ENCODE data around the gene TCEAL4. TPM values are rescaled to one million over a fixed set of nuclear protein-coding genes. Genes with fewer than 3 reads are reported as not detected.
A peak's percentile ranks its signal among the peaks of the same experiment; 100 is the strongest.

The TCEAL4 gene
- polyA plus RNA-seq (ENCODE audit: insufficient read length), result 78.0 TPM

- DNase-seq (ENCODE audit: low read depth), result no peak
Measured at GRCh38 chrX:103585411-103586313, at the start of gene TCEAL4. Gene TCEAL4 (plus strand): TSS chrX:103585515. CDS start chrX:103586676, 1,161 bp downstream.

GRCh38 chrX:103536071-103536470 is 49.2 kb upstream of the TCEAL4 start:
- DNase-seq (ENCODE audit: low read depth), result no peak

GRCh38 chrX:103536732-103537131 is 48.6 kb upstream of the TCEAL4 start:
- no peak for DNase-seq (ENCODE audit: low read depth)

- no peak for DNase-seq (ENCODE audit: low read depth)
Measured at GRCh38 chrX:103537871-103538387, 47.4 kb upstream of the TCEAL4 start.

GRCh38 chrX:103538728-103539127 is 46.6 kb upstream of the TCEAL4 start:
- DNase-seq (ENCODE audit: low read depth), result no peak

- no peak for DNase-seq (ENCODE audit: low read depth)
Measured at GRCh38 chrX:103539695-103540094, 45.6 kb upstream of the TCEAL4 start.

GRCh38 chrX:103540145-103540544 is 45.2 kb upstream of the TCEAL4 start:
- DNase-seq (ENCODE audit: low read depth), result no peak

GRCh38 chrX:103549916-103550315 is 35.4 kb upstream of the TCEAL4 start:
- DNase-seq (ENCODE audit: low read depth), result no peak

GRCh38 chrX:103550415-103551051 is 34.8 kb upstream of the TCEAL4 start:
- no peak for DNase-seq (ENCODE audit: low read depth)

- no peak for DNase-seq (ENCODE audit: low read depth)
Measured at GRCh38 chrX:103552236-103552635, 33.1 kb upstream of the TCEAL4 start.

GRCh38 chrX:103554687-103555424 is 30.5 kb upstream of the TCEAL4 start:
- peak; percentile 45 for DNase-seq (ENCODE audit: low read depth)

- DNase-seq (ENCODE audit: low read depth), result no peak
Measured at GRCh38 chrX:103556963-103557612, 28.2 kb upstream of the TCEAL4 start.

- DNase-seq (ENCODE audit: low read depth), result no peak
Measured at GRCh38 chrX:103560256-103560655, 25.1 kb upstream of the TCEAL4 start.

GRCh38 chrX:103562801-103563200 is 22.5 kb upstream of the TCEAL4 start:
- DNase-seq (ENCODE audit: low read depth), result no peak

GRCh38 chrX:103565197-103565596 is 20.1 kb upstream of the TCEAL4 start:
- DNase-seq (ENCODE audit: low read depth), result no peak

GRCh38 chrX:103565752-103566151 is 19.6 kb upstream of the TCEAL4 start:
- no peak for DNase-seq (ENCODE audit: low read depth)

GRCh38 chrX:103571121-103571520 is 14.2 kb upstream of the TCEAL4 start:
- DNase-seq (ENCODE audit: low read depth), result no peak

GRCh38 chrX:103571726-103572125 is 13.6 kb upstream of the TCEAL4 start:
- DNase-seq (ENCODE audit: low read depth), result no peak

- no peak for DNase-seq (ENCODE audit: low read depth)
Measured at GRCh38 chrX:103573202-103573601, 12.1 kb upstream of the TCEAL4 start.

- no peak for DNase-seq (ENCODE audit: low read depth)
Measured at GRCh38 chrX:103584596-103584995, 719 bp upstream of the TCEAL4 start.

GRCh38 chrX:103586314-103586646 is 965 bp downstream of the TCEAL4 start:
- no peak for DNase-seq (ENCODE audit: low read depth)

GRCh38 chrX:103586659-103587058 is 1.3 kb downstream of the TCEAL4 start:
- DNase-seq (ENCODE audit: low read depth), result no peak
